Stimulated activated naive B cell treated with anti-CD40 and anti-IgM and Interleukin-4, amounts not matched to agents 10 μg/mL and 1 μg/mL and 100 μg/mL, for 72 hours (primary cell): Measurements from ENCODE around the gene TAS2R10.

Experiments used
- ATAC-seq, 2 donors: fragments of 150-1000 bp; cut with Tn5 transposase; replicated peaks; 2 replicates each; pipeline ENCODE4 v1.10.0; 2021; ENCODE audit warnings: moderate library complexity in 1 of 2
- DNase-seq: peaks from one replicate; pipeline ENCODE4 v3.0.0; 2021
- H3K27ac Mint-ChIP-seq: one replicate; pipeline ENCODE4 v1.8.0; 2022; ENCODE audit warnings: mild to moderate bottlenecking, mixed read lengths
- H3K27me3 Mint-ChIP-seq, 2 donors: one replicate each; pipeline ENCODE4 v1.8.0; 2022; ENCODE audit warnings: mixed read lengths in 2 of 2
- H3K36me3 Mint-ChIP-seq, 2 donors: one replicate each; pipeline ENCODE4 v1.8.0; 2022; ENCODE audit warnings: mixed read lengths in 2 of 2, mild to moderate bottlenecking in 1 of 2
- H3K4me1 Mint-ChIP-seq, 2 donors: one replicate each; pipeline ENCODE4 v1.8.0; 2022; ENCODE audit warnings: mixed read lengths in 2 of 2, mild to moderate bottlenecking in 1 of 2
- H3K4me3 Mint-ChIP-seq, 2 donors: one replicate each; pipeline ENCODE4 v1.8.0; 2022; ENCODE audit warnings: mild to moderate bottlenecking in 2 of 2, mixed read lengths in 2 of 2, moderate library complexity in 1 of 2
- H3K9me3 Mint-ChIP-seq, 2 donors: one replicate each; pipeline ENCODE4 v1.8.0; 2022; ENCODE audit warnings: mixed read lengths in 2 of 2, mild to moderate bottlenecking in 1 of 2

The TAS2R10 gene

GRCh38 chr12:10826258-10826657, at the start of gene TAS2R10:
Gene TAS2R10, minus strand, starts transcription at chr12:10826358. Its CDS starts 89 bp downstream, at chr12:10826269.
- Mint-ChIP-seq H3K4me1 (no peaks in the 10 kb centered on the region), H3K36me3 (no peaks in the 10 kb centered on the region), H3K9me3 (no peaks in the 10 kb centered on the region), H3K27me3 (no peaks in the 10 kb centered on the region), H3K4me3 (no peak within 1 kb of the TSS), H3K27ac (no peak within 1 kb of the TSS)
- DNase-seq (no peak), ATAC-seq (no peak)

- Mint-ChIP-seq H3K9me3 (peaks cover 7 to 12% of the 10 kb centered on the region in 2 donors), H3K4me3 (no peak overlapping the region), H3K36me3 (peaks cover 36 to 41% of the 10 kb centered on the region in 2 donors), H3K4me1 (no peaks in the 10 kb centered on the region), H3K27ac (no peak overlapping the region), H3K27me3 (no peaks in the 10 kb centered on the region)
- no peak for DNase-seq
- no peak for ATAC-seq
Measured at GRCh38 chr12:10873378-10873777, 47.2 kb upstream of the TAS2R10 start.

GRCh38 chr12:10867381-10867780, 41.2 kb upstream of the TAS2R10 start:
- H3K27me3 Mint-ChIP-seq = no peaks in the 10 kb centered on the region

GRCh38 chr12:10863512-10864218, 37.5 kb upstream of the TAS2R10 start:
- H3K36me3 Mint-ChIP-seq = peaks cover 46 to 64% of the 10 kb centered on the region in 2 donors
- DNase-seq (no peak), ATAC-seq (no peak)
- H3K4me3 Mint-ChIP-seq = no peak overlapping the region
- peaks cover 23 to 40% of the 10 kb centered on the region in 2 donors for H3K9me3 Mint-ChIP-seq
- H3K27ac Mint-ChIP-seq = no peak overlapping the region
- no peaks in the 10 kb centered on the region for H3K27me3 Mint-ChIP-seq
- no peaks in the 10 kb centered on the region for H3K4me1 Mint-ChIP-seq

More at GRCh38 chr12:10867381-10867780, 41.2 kb upstream of the TAS2R10 start:
- H3K4me3 Mint-ChIP-seq = no peak overlapping the region
- H3K27ac Mint-ChIP-seq = no peak overlapping the region
- DNase-seq (no peak), ATAC-seq (no peak)
- no peaks in the 10 kb centered on the region for H3K4me1 Mint-ChIP-seq
- H3K36me3 Mint-ChIP-seq = peaks cover 24 to 33% of the 10 kb centered on the region in 2 donors
- H3K9me3 Mint-ChIP-seq = peaks cover 6 to 14% of the 10 kb centered on the region in 2 donors

GRCh38 chr12:10861366-10861765, 35.2 kb upstream of the TAS2R10 start:
- ATAC-seq (no peak), DNase-seq (no peak)
- Mint-ChIP-seq H3K4me1 (no peaks in the 10 kb centered on the region), H3K9me3 (peaks cover 37 to 62% of the 10 kb centered on the region in 2 donors), H3K27ac (no peak overlapping the region), H3K4me3 (no peak overlapping the region), H3K27me3 (no peaks in the 10 kb centered on the region), H3K36me3 (peaks cover 66 to 72% of the 10 kb centered on the region in 2 donors)

- ATAC-seq (no peak), DNase-seq (no peak)
- Mint-ChIP-seq H3K27me3 (no peaks in the 10 kb centered on the region), H3K36me3 (peaks cover 65 to 78% of the 10 kb centered on the region in 2 donors), H3K4me3 (no peak overlapping the region), H3K4me1 (peaks cover 0 to under 1% of the 10 kb centered on the region in 2 donors), H3K9me3 (peaks cover 33 to 44% of the 10 kb centered on the region in 2 donors), H3K27ac (no peak overlapping the region)
Measured at GRCh38 chr12:10855807-10856206, 29.6 kb upstream of the TAS2R10 start.

- Mint-ChIP-seq H3K4me3 (no peak overlapping the region), H3K27me3 (no peaks in the 10 kb centered on the region), H3K4me1 (peaks cover 0 to 5% of the 10 kb centered on the region in 2 donors), H3K9me3 (peaks cover 22 to 30% of the 10 kb centered on the region in 2 donors), H3K36me3 (peaks cover 53 to 62% of the 10 kb centered on the region in 2 donors), H3K27ac (no peak overlapping the region)
- no peak for DNase-seq
- ATAC-seq = no peak
Measured at GRCh38 chr12:10853776-10854175, 27.6 kb upstream of the TAS2R10 start.

- Mint-ChIP-seq H3K27ac (no peak overlapping the region), H3K4me3 (no peak overlapping the region), H3K36me3 (peaks cover 38 to 58% of the 10 kb centered on the region in 2 donors), H3K4me1 (peaks cover 0 to 5% of the 10 kb centered on the region in 2 donors), H3K9me3 (peaks cover 5 to 7% of the 10 kb centered on the region in 2 donors), H3K27me3 (no peaks in the 10 kb centered on the region)
- no peak for DNase-seq
- no peak for ATAC-seq
Measured at GRCh38 chr12:10851243-10851858, 25.2 kb upstream of the TAS2R10 start.

GRCh38 chr12:10849425-10849878, 23.3 kb upstream of the TAS2R10 start, which contains the start of gene PRR4:
Gene PRR4, minus strand, starts transcription at chr12:10849475. Its CDS starts 38 bp downstream, at chr12:10849437.
- Mint-ChIP-seq H3K4me1 (peaks cover 0 to 5% of the 10 kb centered on the region in 2 donors), H3K27ac (no peak within 1 kb of the TSS), H3K4me3 (no peak within 1 kb of the TSS), H3K36me3 (peaks cover 28 to 55% of the 10 kb centered on the region in 2 donors), H3K27me3 (no peaks in the 10 kb centered on the region), H3K9me3 (no peaks in the 10 kb centered on the region)
- no peak for DNase-seq
- no peak for ATAC-seq

- Mint-ChIP-seq H3K36me3 (peaks cover 31 to 57% of the 10 kb centered on the region in 2 donors), H3K27ac (no peak overlapping the region), H3K27me3 (no peaks in the 10 kb centered on the region), H3K9me3 (no peaks in the 10 kb centered on the region), H3K4me1 (peaks cover 0 to 5% of the 10 kb centered on the region in 2 donors), H3K4me3 (no peak overlapping the region)
- ATAC-seq = no peak
- no peak for DNase-seq
Measured at GRCh38 chr12:10847744-10848143, 21.6 kb upstream of the TAS2R10 start.

- H3K4me3 Mint-ChIP-seq = no peak overlapping the region
- no peaks in the 10 kb centered on the region for H3K9me3 Mint-ChIP-seq
- DNase-seq (no peak), ATAC-seq (no peak)
- H3K36me3 Mint-ChIP-seq = peaks cover 24 to 37% of the 10 kb centered on the region in 2 donors
- no peaks in the 10 kb centered on the region for H3K27me3 Mint-ChIP-seq
- H3K27ac Mint-ChIP-seq = no peak overlapping the region
- H3K4me1 Mint-ChIP-seq = no peaks in the 10 kb centered on the region
Measured at GRCh38 chr12:10842862-10843261, 16.7 kb upstream of the TAS2R10 start.

- no peaks in the 10 kb centered on the region for H3K4me1 Mint-ChIP-seq
- H3K9me3 Mint-ChIP-seq = no peaks in the 10 kb centered on the region
- DNase-seq (no peak), ATAC-seq (no peak)
- peaks cover 12 to 15% of the 10 kb centered on the region in 2 donors for H3K36me3 Mint-ChIP-seq
- H3K4me3 Mint-ChIP-seq = no peak overlapping the region
- no peak overlapping the region for H3K27ac Mint-ChIP-seq
- no peaks in the 10 kb centered on the region for H3K27me3 Mint-ChIP-seq
Measured at GRCh38 chr12:10838461-10838860, 12.3 kb upstream of the TAS2R10 start.

- ATAC-seq = no peak
- no peaks in the 10 kb centered on the region for H3K36me3 Mint-ChIP-seq
- H3K27ac Mint-ChIP-seq = no peak overlapping the region
- DNase-seq = no peak
- H3K9me3 Mint-ChIP-seq = no peaks in the 10 kb centered on the region
- no peaks in the 10 kb centered on the region for H3K27me3 Mint-ChIP-seq
- H3K4me3 Mint-ChIP-seq = no peak overlapping the region
- no peaks in the 10 kb centered on the region for H3K4me1 Mint-ChIP-seq
Measured at GRCh38 chr12:10829994-10830393, 3.8 kb upstream of the TAS2R10 start.

- no peaks in the 10 kb centered on the region for H3K27me3 Mint-ChIP-seq
- H3K4me3 Mint-ChIP-seq = no peak overlapping the region
- ATAC-seq (no peak), DNase-seq (no peak)
- H3K4me1 Mint-ChIP-seq = no peaks in the 10 kb centered on the region
- no peaks in the 10 kb centered on the region for H3K9me3 Mint-ChIP-seq
- H3K36me3 Mint-ChIP-seq = no peaks in the 10 kb centered on the region
- no peak overlapping the region for H3K27ac Mint-ChIP-seq
Measured at GRCh38 chr12:10824957-10825356, 1.2 kb downstream of the TAS2R10 start.
